ENCODE results near the gene FGR.

- no peak for TF ChIP-seq CTCF (IDR thresholded peaks at IDR 0.05; ENCODE audit: low read depth, low read length)
- no peak for TF ChIP-seq POLR2A (IDR thresholded peaks at IDR 0.05; ENCODE audit: extremely low read depth, insufficient read length)
- TF ChIP-seq MYC (IDR thresholded peaks at IDR 0.05; ENCODE audit: low read depth, low read length), result no peak
Measured at GRCh38 chr1:27574001-27574781, 60.8 kb downstream of the FGR start.

All from NB4 (cell line).